Endothelial cell of umbilical vein (primary cell): ENCODE results near the gene PTGES2. TPM values are rescaled to one million over a fixed set of nuclear protein-coding genes. Genes with fewer than 3 reads are reported as not detected.
"Not testable (repeated sequence)": the region's sequence is repeated elsewhere in the genome, so short reads cannot be mapped to it uniquely, and the experiment has no call there.

Experiments used
- BruUV-seq: library from RNA; stranded (reverse); fragments of 400-500 nt; replicated peaks from 2 replicates; lab custom pipeline; 2021; lab: Mats Ljungman, UMichigan
- CTCF ChIA-PET: fragments of 300-600, 350-600 bp; sonication (Branson Sonifier 250); formaldehyde crosslinking; loops from one replicate; lab custom pipeline; 2021; ENCODE audit warnings: antibody characterized with exemption, inconsistent platforms; lab: Charles Lee
- POLR2A ChIA-PET: fragments of 300-600, 350-600 bp; sonication (Branson Sonifier 250); formaldehyde crosslinking; loops from one replicate; lab custom pipeline; 2021; ENCODE audit warnings: antibody characterized with exemption, inconsistent platforms; lab: Charles Lee
- DNase-seq: peaks from one replicate; pipeline ENCODE4 v3.0.0-alpha.2; 2011; ENCODE audit warnings: low read depth, low spot score
- FAIRE-seq: peaks from 2 replicates; lab custom pipeline; 2011; peaks lifted over from hg19 to GRCh38; lab: Jason Lieb, UNC
- H2AFZ ChIP-seq: 2 replicates; pipeline ENCODE4 v1.6.0; 2012; ENCODE audit warnings: low read depth, low read length, control low read depth, inconsistent platforms
- H3K27ac ChIP-seq: 2 replicates; pipeline ENCODE4 v1.5.1; 2011; ENCODE audit warnings: low read depth, mild to moderate bottlenecking, control low read depth, low read length, moderate library complexity; ENCODE audit not compliant: insufficient read depth
- H3K27me3 ChIP-seq, 2 experiments: 2 replicates each; pipeline versions ENCODE4 v1.6.0 to v1.6.1; 2011; ENCODE audit warnings: low read length in 2 of 2, mixed read lengths in 1 of 2; ENCODE audit not compliant: control insufficient read depth in 2 of 2, insufficient read depth in 2 of 2
- H3K36me3 ChIP-seq, 2 experiments: 2 replicates in 1 of 2; 3 replicates in 1 of 2; pipeline ENCODE4 v1.5.1; 2011; ENCODE audit warnings: low read length in 2 of 2, mild to moderate bottlenecking in 1 of 2, moderate library complexity in 1 of 2; ENCODE audit not compliant: control insufficient read depth in 2 of 2, insufficient read depth in 2 of 2; ENCODE audit errors: extremely low read depth in 1 of 2
- H3K4me1 ChIP-seq: 3 replicates; pipeline ENCODE4 v1.5.1; 2011; ENCODE audit warnings: mild to moderate bottlenecking, low read length; ENCODE audit not compliant: control insufficient read depth, insufficient read depth; ENCODE audit errors: extremely low read depth
- H3K4me2 ChIP-seq: 2 replicates; pipeline ENCODE4 v1.6.1; 2011; ENCODE audit warnings: low read length, control low read depth, mixed read lengths; ENCODE audit not compliant: insufficient read depth
- H3K4me3 ChIP-seq, 3 experiments: fragments of 200-600 bp in 1 of 3; sonication (generic), shearing (Covaris generic) in 1 of 3; replicated peaks in 1 of 3; 2 replicates each; pipeline ENCODE4 v1.5.1; 2011 to 2016; ENCODE audit warnings: control low read depth in 3 of 3, low read length in 3 of 3, mild to moderate bottlenecking in 2 of 3, inconsistent platforms in 1 of 3, low read depth in 1 of 3, moderate library complexity in 1 of 3; ENCODE audit not compliant: insufficient read depth in 1 of 3
- H3K79me2 ChIP-seq: 2 replicates; pipeline ENCODE4 v1.6.0; 2012; ENCODE audit warnings: low read length, inconsistent platforms; ENCODE audit not compliant: control insufficient read depth, insufficient read depth
- H3K9ac ChIP-seq: replicated peaks from 2 replicates; pipeline ENCODE3; 2011; ENCODE audit warnings: low read length, control low read depth; ENCODE audit not compliant: insufficient read depth; ENCODE audit errors: extremely low read depth
- H3K9me1 ChIP-seq: replicated peaks from 3 replicates; pipeline ENCODE4 v1.6.0; 2011; ENCODE audit warnings: mild to moderate bottlenecking, low read length; ENCODE audit not compliant: control insufficient read depth, insufficient read depth; ENCODE audit errors: extremely low read depth
- H3K9me3 ChIP-seq: replicated peaks from 2 replicates; pipeline ENCODE4 v1.5.1; 2012; ENCODE audit warnings: low read length, inconsistent platforms; ENCODE audit not compliant: control insufficient read depth, insufficient read depth
- H4K20me1 ChIP-seq: replicated peaks from 2 replicates; pipeline ENCODE3; 2011; ENCODE audit warnings: mild to moderate bottlenecking, low read length; ENCODE audit not compliant: control insufficient read depth, insufficient read depth; ENCODE audit errors: extremely low read depth
- dilution Hi-C: fragments of 300-500 bp; cut with MboI; formaldehyde crosslinking; loops from one replicate; pipeline ENCODE4 v1.15.0; 2019; ENCODE audit warnings: low sequenced_read_pairs; ENCODE audit not compliant: extremely low pct_ligation_motif_present
- intact Hi-C: fragments of 100-400 bp; cut with micrococcal nuclease; formaldehyde crosslinking; loops from one replicate; pipeline ENCODE4 v1.10.0; 2022
- polyA plus RNA-seq, 4 experiments: library from polyadenylated mRNA; depleted of rRNA in 3 of 4; stranded (reverse) in 3 of 4; unstranded in 1 of 4; fragments of >200 nt; gene quantifications; 2 replicates each; pipeline versions ENCODE4 v1.2.1 to v1.2.3, GENCODE V29; 2011 to 2012; ENCODE audit warnings: missing spikeins in 1 of 4
- total RNA-seq: library from RNA; stranded (reverse); gene quantifications from 2 replicates; pipeline ENCODE4 v1.2.3, GENCODE V29; 2021

Gene PTGES2
- total and polyA plus RNA-seq, 2 donors (not counting 3 experiments of a cell fraction or from before 2014, with no cell fraction given), result 64.2 to 69.9 TPM

DNA sequence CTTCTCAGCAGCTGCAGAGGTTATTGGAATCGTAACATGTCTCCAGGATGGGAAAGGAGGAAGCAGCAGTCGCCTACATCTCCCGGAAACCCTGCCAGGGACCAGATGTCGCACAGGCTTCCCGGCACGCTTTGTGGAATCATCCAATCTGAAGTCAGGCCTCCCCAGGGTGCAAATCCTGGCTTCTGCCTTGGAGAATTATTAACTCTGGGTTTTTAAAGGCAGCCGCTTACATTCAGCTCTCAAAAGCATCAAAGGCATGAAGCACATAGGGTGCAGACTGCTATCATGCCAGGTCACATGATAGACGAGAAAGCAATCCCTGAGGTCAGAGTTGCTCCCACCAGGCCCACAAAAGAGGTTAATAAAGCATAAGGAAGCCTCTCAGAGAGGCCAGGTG, 4.6 kb upstream of the PTGES2 start:
- intact Hi-C loops, H3K79me2 ChIP-seq, dilution Hi-C loops, H3K9me3 ChIP-seq, H3K27ac ChIP-seq, BruUV-seq, H3K4me1 ChIP-seq, FAIRE-seq, H3K36me3 ChIP-seq, DNase-seq, H4K20me1 ChIP-seq, H3K4me2 ChIP-seq, H3K9ac ChIP-seq, H2AFZ ChIP-seq, H3K9me1 ChIP-seq, H3K4me3 ChIP-seq: not testable (repeated sequence)
- POLR2A ChIA-PET, result interaction anchor here (0.6 kb wide), 1 partner anchor 23 kb away, joined by 4 read pairs; no protein-coding TSS in a partner anchor
- H3K27me3 ChIP-seq, result peaks cover 18% of the 10 kb centered on the region in 2 experiments
- CTCF ChIA-PET, result interaction anchor here (2.5 kb wide), 1 partner anchor 14 kb away, joined by 7 read pairs; no protein-coding TSS in a partner anchor

DNA sequence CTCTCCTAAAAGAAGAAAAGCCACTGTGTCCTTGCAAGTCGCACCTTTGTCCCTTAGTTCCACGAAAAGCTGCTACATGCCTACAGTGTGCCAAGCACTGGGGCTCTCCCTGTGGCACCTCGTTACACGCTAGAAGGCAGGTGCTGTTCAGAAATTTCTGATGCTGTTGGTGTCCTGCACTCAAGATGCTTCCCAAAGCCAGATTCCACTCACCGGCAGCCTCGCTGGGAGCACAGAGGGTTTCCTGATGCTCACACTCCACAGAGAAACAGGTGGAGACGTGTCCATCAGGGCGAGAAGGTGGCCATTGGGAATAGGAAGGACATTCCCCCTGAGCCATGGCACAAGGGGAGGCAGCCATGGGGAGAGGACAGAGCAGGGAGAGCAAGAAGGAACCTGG, 3.8 kb upstream of the PTGES2 start:
- H3K4me2 ChIP-seq, dilution Hi-C loops, DNase-seq, H3K4me3 ChIP-seq, H3K27ac ChIP-seq, H3K9me1 ChIP-seq, H3K79me2 ChIP-seq, H3K4me1 ChIP-seq, H3K9me3 ChIP-seq, H2AFZ ChIP-seq, H4K20me1 ChIP-seq, H3K36me3 ChIP-seq, intact Hi-C loops, FAIRE-seq, POLR2A ChIA-PET, H3K9ac ChIP-seq, BruUV-seq: not testable (repeated sequence)
- peaks cover 18% of the 10 kb centered on the region in 2 experiments for H3K27me3 ChIP-seq
- CTCF ChIA-PET, result interaction anchor here (2.5 kb wide), 1 partner anchor 14 kb away, joined by 7 read pairs; no protein-coding TSS in a partner anchor

DNA sequence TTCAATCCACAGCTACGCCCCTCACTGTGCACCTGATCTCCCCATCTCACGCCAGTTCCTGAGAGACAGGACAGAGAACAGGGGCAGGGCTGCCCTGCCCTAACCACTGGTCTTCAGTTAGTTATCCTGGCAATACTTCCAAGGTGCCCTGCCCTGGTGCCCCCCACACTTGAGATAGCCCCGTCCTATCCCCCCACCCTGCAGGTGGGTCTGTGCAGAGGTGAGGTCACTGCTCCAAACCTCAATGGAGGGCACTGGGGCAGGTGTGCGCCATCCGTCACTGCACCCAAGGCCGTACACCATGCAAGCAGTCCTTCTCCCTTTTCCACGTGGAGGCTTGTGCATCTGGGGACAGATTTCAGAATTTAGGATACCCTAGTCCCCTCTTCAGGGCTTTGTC, 3.1 kb upstream of the PTGES2 start:
- H3K36me3 ChIP-seq, BruUV-seq, H3K4me2 ChIP-seq, DNase-seq, H3K9me1 ChIP-seq, POLR2A ChIA-PET, dilution Hi-C loops, H3K9ac ChIP-seq, H3K4me3 ChIP-seq, intact Hi-C loops, H2AFZ ChIP-seq, H3K9me3 ChIP-seq, H3K27ac ChIP-seq, FAIRE-seq, H4K20me1 ChIP-seq: not testable (repeated sequence)
- CTCF ChIA-PET, result interaction anchor here (0.6 to 2.5 kb wide), 2 partner anchors 10 to 13 kb away, joined by 3 to 7 read pairs; no protein-coding TSS in a partner anchor
- Histone ChIP-seq H3K27me3 (peaks cover 15 to 18% of the 10 kb centered on the region in 2 experiments), H3K4me1 (peaks cover 11% of the 10 kb centered on the region), H3K79me2 (peaks cover 11% of the 10 kb centered on the region)

DNA sequence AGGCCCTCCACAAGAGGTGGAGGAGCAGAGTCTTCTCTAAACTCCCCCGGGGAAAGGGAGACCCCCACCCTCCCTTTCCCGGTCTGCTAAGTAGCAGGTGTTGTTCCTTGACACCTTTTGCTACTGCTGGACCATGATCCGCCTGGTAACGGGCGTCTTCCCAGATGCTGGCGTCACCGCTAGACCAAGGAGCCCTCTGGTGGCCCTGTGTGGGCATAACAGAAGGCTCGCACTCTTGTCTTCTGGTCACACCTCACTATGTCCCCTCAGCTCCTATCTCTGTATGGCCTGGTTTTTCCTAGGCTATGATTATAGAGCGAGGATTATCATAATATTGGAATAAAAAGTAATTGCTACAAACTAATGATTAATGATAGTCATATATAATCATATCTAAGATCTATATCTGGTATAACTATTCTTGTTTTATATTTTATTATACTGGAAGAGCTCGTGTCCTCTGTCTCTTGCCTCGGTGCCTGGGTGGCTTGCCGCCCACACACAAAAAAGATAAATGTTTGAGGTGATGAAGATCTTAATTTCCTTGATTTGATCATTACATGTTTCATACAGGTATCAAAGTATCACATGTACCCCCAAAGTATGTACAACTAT, 2.6 kb upstream of the PTGES2 start:
- DNase-seq, H3K9me1 ChIP-seq, H3K27ac ChIP-seq, POLR2A ChIA-PET, H3K4me3 ChIP-seq, H4K20me1 ChIP-seq, H3K9me3 ChIP-seq, H3K4me2 ChIP-seq, H2AFZ ChIP-seq, FAIRE-seq, intact Hi-C loops, BruUV-seq, H3K36me3 ChIP-seq, dilution Hi-C loops, H3K9ac ChIP-seq: not testable (repeated sequence)
- peaks cover 12 to 15% of the 10 kb centered on the region in 2 experiments for H3K27me3 ChIP-seq
- CTCF ChIA-PET, result interaction anchor here (0.6 kb wide), 1 partner anchor 11 kb away, joined by 3 read pairs; no protein-coding TSS in a partner anchor
- peaks cover 11% of the 10 kb centered on the region for H3K79me2 ChIP-seq
- peaks cover 11% of the 10 kb centered on the region for H3K4me1 ChIP-seq
